Caco-2 (cell line): ENCODE data around the gene EIF4E1B. TPM values are rescaled to one million over a fixed set of nuclear protein-coding genes. Genes with fewer than 3 reads are reported as not detected.

Experiments
- BruUV-seq: library from RNA; stranded (reverse); fragments of 400-500 nt; replicated peaks from 2 replicates; lab custom pipeline; 2021; lab: Mats Ljungman, UMichigan
- CTCF ChIA-PET: fragments of 300-600 bp; sonication (Branson Sonifier 250); formaldehyde crosslinking; loops from one replicate; lab custom pipeline; 2022; ENCODE audit warnings: antibody characterized with exemption; lab: Charles Lee
- POLR2A ChIA-PET: fragments of 300-600 bp; sonication (Branson Sonifier 250); formaldehyde crosslinking; loops from one replicate; lab custom pipeline; 2022; ENCODE audit warnings: antibody characterized with exemption; lab: Charles Lee
- DNase-seq, 2 experiments: peaks; one replicate each; pipeline versions ENCODE4 v3.0.0 to v3.0.0-alpha.2; 2020 to 2022
- H3K27me3 ChIP-seq: replicated peaks from 2 replicates; pipeline ENCODE4 v1.6.0; 2011; ENCODE audit warnings: low read length; ENCODE audit not compliant: control insufficient read depth, insufficient read depth
- H3K36me3 ChIP-seq: 2 replicates; pipeline ENCODE4 v1.5.1; 2011; ENCODE audit warnings: low read length; ENCODE audit not compliant: control insufficient read depth, insufficient read depth
- H3K4me1 ChIP-seq: fragments of 250-450 bp; sonication (Bioruptor Pico); 2 replicates; pipeline ENCODE4 v1.5.1; 2020; ENCODE audit warnings: mild to moderate bottlenecking
- H3K4me3 ChIP-seq: 2 replicates; pipeline ENCODE4 v1.5.1; 2011; ENCODE audit warnings: low read depth, mild to moderate bottlenecking, control low read depth, low read length
- H3K9me3 ChIP-seq: fragments of 250-450 bp; sonication (Bioruptor Pico); 2 replicates; pipeline ENCODE4 v1.5.1; 2020; ENCODE audit warnings: mild to moderate bottlenecking, moderate library complexity
- H3K27ac Mint-ChIP-seq: one replicate; pipeline ENCODE4 v1.8.0; 2022; ENCODE audit warnings: mixed read lengths; ENCODE audit not compliant: unreplicated experiment
- H3K27me3 Mint-ChIP-seq: one replicate; pipeline ENCODE4 v1.8.0; 2022; ENCODE audit warnings: mixed read lengths; ENCODE audit not compliant: insufficient read depth, unreplicated experiment
- H3K36me3 Mint-ChIP-seq: one replicate; pipeline ENCODE4 v1.8.0; 2022; ENCODE audit warnings: mild to moderate bottlenecking, mixed read lengths; ENCODE audit not compliant: insufficient read depth, unreplicated experiment
- H3K4me1 Mint-ChIP-seq: one replicate; pipeline ENCODE4 v1.8.0; 2022; ENCODE audit warnings: low read depth, mixed read lengths; ENCODE audit not compliant: unreplicated experiment
- H3K4me3 Mint-ChIP-seq: one replicate; pipeline ENCODE4 v1.8.0; 2022; ENCODE audit warnings: mild to moderate bottlenecking, moderate library complexity, mixed read lengths; ENCODE audit not compliant: unreplicated experiment
- H3K9me3 Mint-ChIP-seq: one replicate; pipeline ENCODE4 v1.8.0; 2022; ENCODE audit warnings: mixed read lengths; ENCODE audit not compliant: unreplicated experiment
- CTCF ChIP-seq, 2 experiments: fragments of 200-600 bp in 1 of 2; IDR thresholded peaks; 1 replicate in 1 of 2; 2 replicates in 1 of 2; pipeline versions ENCODE4 v1.5.1 to v1.8.0; 2011 to 2022; ENCODE audit warnings: antibody characterized with exemption in 1 of 2, control low read depth in 1 of 2, inconsistent platforms in 1 of 2, low read depth in 1 of 2, low read length in 1 of 2, mild to moderate bottlenecking in 1 of 2, moderate library complexity in 1 of 2; ENCODE audit not compliant: insufficient read depth in 1 of 2, severe bottlenecking in 1 of 2, unreplicated experiment in 1 of 2
- intact Hi-C: fragments of 100-400 bp; cut with micrococcal nuclease; formaldehyde crosslinking; loops from one replicate; pipeline ENCODE4 v1.10.0; 2022; ENCODE audit not compliant: unreplicated experiment
- total RNA-seq: library from RNA; stranded (reverse); gene quantifications from 2 replicates; pipeline ENCODE4 v1.2.3, GENCODE V29; 2022

EIF4E1B gene
- total RNA-seq, 1 experiment from 2014 or later: not detected

- Mint-ChIP-seq H3K4me3 (no peak overlapping the region), H3K36me3 (no peaks in the 10 kb centered on the region), H3K9me3 (no peaks in the 10 kb centered on the region), H3K27me3 (no peaks in the 10 kb centered on the region), H3K27ac (no peak overlapping the region), H3K4me1 (no peaks in the 10 kb centered on the region)
- Histone ChIP-seq H3K9me3 (no peaks in the 10 kb centered on the region), H3K4me1 (peaks cover 5% of the 10 kb centered on the region), H3K27me3 (no peaks in the 10 kb centered on the region), H3K4me3 (no peak overlapping the region), H3K36me3 (no peaks in the 10 kb centered on the region; the same call in 1 of the 2 replicates)
- no peak for TF ChIP-seq CTCF (IDR thresholded peaks at IDR 0.05; ENCODE audit: insufficient read depth in 1 of 2, low read depth in 1 of 2, low read length in 1 of 2, severe bottlenecking in 1 of 2, unreplicated experiment in 1 of 2)
- intact Hi-C loops: no loop called here
- no TSS peak for BruUV-seq
- no peak for DNase-seq
- ChIA-PET CTCF (interaction anchor here (1.9 kb wide), 1 partner anchor 8 kb away, joined by 9 read pairs; no protein-coding TSS in a partner anchor), POLR2A (no interaction called here)
Measured at GRCh38 chr5:176652136-176652535, 21.7 kb downstream of the EIF4E1B start.

DNA sequence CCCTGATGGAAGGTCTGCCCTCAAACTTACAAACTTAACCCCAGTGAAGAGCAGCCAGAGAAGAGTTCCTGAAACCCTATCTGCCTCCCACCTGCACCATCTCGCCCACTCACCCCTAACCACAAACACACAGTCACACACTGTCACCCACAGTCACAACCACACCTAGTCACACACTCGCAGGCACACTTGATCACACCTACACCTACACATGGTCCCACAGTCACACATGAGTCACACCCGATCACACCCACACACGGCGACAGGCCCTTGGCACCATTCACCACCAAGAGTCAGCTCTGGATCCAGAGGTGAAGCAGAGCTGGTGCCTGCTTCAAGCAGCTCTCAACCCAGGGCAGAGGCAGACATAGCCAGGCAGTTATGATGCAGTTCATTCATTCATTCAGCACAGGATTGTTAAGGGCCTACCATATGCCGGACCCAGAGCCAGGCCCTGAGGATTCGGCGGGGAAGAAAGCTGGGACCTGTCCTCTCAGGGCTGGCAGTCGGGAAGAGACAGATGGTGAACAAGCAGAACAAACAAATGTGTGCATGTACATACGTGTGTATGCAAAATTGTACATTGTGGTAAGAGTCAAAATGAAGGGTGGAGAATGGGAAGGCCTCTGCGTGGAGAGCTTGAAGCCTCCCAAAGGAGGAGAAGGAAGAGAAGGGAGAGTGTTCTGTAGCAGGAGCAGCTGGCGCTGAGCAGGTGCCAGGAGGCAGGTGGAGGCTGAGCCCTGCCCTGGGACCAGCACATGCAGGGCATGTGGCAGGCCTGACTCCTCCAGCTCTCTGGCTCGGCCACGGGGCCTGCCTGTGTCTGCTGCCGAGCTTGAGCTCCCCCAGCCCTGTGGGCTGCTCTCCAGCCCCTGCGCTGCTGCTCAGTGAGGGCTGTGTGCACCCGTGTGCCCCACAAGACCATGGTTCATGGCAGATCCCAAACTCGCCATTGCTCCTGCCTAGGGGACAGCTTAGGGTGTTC is 23.2 kb downstream of the EIF4E1B start:
- no peaks in the 10 kb centered on the region; the same call in 1 of the 2 replicates for H3K36me3 ChIP-seq
- no peaks in the 10 kb centered on the region for H3K4me1 ChIP-seq
- H3K4me1 Mint-ChIP-seq: no peaks in the 10 kb centered on the region
- H3K9me3 Mint-ChIP-seq: no peaks in the 10 kb centered on the region
- no peak overlapping the region for H3K27ac Mint-ChIP-seq
- no peaks in the 10 kb centered on the region for H3K36me3 Mint-ChIP-seq
- intact Hi-C loops: no loop called here
- H3K27me3 Mint-ChIP-seq: no peaks in the 10 kb centered on the region
- H3K4me3 Mint-ChIP-seq: no peak overlapping the region
- H3K4me3 ChIP-seq: no peak overlapping the region
- ChIA-PET POLR2A (no interaction called here), CTCF (no interaction called here)
- no peaks in the 10 kb centered on the region for H3K9me3 ChIP-seq
- BruUV-seq: no TSS peak
- H3K27me3 ChIP-seq: no peaks in the 10 kb centered on the region
- DNase-seq: no peak
- no peak for TF ChIP-seq CTCF (IDR thresholded peaks at IDR 0.05; ENCODE audit: insufficient read depth in 1 of 2, low read depth in 1 of 2, low read length in 1 of 2, severe bottlenecking in 1 of 2, unreplicated experiment in 1 of 2)

DNA sequence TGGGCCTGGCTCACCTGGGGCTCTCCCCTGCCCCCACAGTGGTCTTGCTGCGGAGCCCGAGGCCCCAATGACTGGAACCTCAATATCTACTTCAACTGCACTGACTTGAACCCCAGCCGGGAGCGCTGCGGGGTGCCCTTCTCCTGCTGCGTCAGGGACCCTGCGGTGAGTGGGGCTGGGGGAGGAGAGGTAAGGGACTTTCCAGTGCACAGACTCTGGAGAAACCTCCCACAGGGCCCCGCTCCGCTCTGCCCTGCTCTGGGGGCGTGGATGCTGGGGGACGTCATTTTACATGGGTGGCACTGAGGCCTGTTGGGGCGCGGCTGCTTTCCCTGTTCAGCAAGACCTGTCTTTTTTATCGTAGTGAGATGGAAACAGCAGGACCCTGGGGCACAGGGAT is 24.4 kb downstream of the EIF4E1B start:
- Histone ChIP-seq H3K36me3 (no peaks in the 10 kb centered on the region; the same call in 1 of the 2 replicates), H3K9me3 (no peaks in the 10 kb centered on the region), H3K4me3 (no peak overlapping the region), H3K4me1 (no peaks in the 10 kb centered on the region), H3K27me3 (no peaks in the 10 kb centered on the region)
- BruUV-seq: no TSS peak
- ChIA-PET CTCF (interaction anchor here (0.6 to 0.8 kb wide), 2 partner anchors 8 to 1073 kb away, joined by 3 to 9 read pairs; partner anchors contain the start of gene TSPAN17), POLR2A (no interaction called here)
- Mint-ChIP-seq H3K4me3 (no peak overlapping the region), H3K9me3 (no peaks in the 10 kb centered on the region), H3K27me3 (no peaks in the 10 kb centered on the region), H3K4me1 (no peaks in the 10 kb centered on the region), H3K36me3 (no peaks in the 10 kb centered on the region), H3K27ac (no peak overlapping the region)
- TF ChIP-seq CTCF (IDR thresholded peaks at IDR 0.05; ENCODE audit: insufficient read depth in 1 of 2, low read depth in 1 of 2, low read length in 1 of 2, severe bottlenecking in 1 of 2, unreplicated experiment in 1 of 2): no peak
- no peak for DNase-seq
- intact Hi-C loops: no loop called here
